ENCODE data around the gene ATP6AP1. TPM values are rescaled to one million over a fixed set of nuclear protein-coding genes. Genes with fewer than 3 reads are reported as not detected.
"Not testable (repeated sequence)": the region's sequence is repeated elsewhere in the genome, so short reads cannot be mapped to it uniquely, and the experiment has no call there.

The ATP6AP1 gene, protein sequence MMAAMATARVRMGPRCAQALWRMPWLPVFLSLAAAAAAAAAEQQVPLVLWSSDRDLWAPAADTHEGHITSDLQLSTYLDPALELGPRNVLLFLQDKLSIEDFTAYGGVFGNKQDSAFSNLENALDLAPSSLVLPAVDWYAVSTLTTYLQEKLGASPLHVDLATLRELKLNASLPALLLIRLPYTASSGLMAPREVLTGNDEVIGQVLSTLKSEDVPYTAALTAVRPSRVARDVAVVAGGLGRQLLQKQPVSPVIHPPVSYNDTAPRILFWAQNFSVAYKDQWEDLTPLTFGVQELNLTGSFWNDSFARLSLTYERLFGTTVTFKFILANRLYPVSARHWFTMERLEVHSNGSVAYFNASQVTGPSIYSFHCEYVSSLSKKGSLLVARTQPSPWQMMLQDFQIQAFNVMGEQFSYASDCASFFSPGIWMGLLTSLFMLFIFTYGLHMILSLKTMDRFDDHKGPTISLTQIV
- 74.8 TPM for total RNA-seq
- long read RNA-seq, transcript ATP6AP1-201 (10 exons, 2,099 nt): major isoform, 312 of 326 reads
- long read RNA-seq, partial matches to known transcripts: 12 of 326 reads
- long read RNA-seq, other reads (novel, unspliced or antisense): 2 of 326 reads

DNA sequence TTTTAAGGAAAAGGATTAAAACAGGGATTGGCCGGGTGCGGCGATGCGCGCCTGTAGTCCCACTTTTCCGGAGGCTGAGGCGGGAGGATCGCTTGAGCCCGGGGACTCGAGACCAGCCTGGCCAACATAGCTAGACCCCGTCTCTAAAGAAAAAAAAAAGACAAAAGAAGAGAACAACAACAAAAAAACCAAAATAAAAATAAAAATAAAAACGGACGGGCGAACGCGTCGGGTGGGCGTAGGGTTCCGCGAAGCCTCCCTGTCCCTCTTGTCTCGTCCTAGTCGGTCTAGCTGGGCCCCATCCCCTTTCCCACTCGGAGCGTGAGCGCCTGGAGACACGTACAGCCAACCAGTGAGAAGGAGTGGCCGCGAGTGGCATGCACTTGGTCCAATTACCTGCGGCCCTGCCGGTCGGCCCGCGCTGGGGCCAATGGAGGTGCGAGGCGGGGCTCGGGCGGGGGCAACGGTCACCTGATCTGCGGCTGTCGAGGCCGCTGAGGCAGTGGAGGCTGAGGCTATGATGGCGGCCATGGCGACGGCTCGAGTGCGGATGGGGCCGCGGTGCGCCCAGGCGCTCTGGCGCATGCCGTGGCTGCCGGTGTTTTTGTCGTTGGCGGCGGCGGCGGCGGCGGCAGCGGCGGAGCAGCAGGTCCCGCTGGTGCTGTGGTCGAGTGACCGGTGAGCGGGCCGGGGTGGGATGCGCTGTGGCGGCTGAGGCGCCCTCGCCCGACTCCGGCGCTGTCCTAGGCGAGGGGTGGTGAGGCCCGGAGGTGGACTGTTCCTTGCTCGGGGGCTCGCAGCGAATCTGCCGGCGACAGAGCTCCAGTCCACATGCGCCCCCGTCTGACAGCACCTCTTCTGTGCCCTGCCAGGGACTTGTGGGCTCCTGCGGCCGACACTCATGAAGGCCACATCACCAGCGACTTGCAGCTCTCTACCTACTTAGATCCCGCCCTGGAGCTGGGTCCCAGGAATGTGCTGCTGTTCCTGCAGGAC is at the start of gene ATP6AP1:
TSS of gene ATP6AP1 (plus strand) at position 502 of the 996 bp plus-strand sequence. CDS start at position 518, 16 bp downstream.
- intact Hi-C loops (cut with DNase I): no loop called here
- ATAC-seq (ENCODE audit: poor library complexity) (peak; percentile 99), DNase-seq (peak; percentile 96)

DNA sequence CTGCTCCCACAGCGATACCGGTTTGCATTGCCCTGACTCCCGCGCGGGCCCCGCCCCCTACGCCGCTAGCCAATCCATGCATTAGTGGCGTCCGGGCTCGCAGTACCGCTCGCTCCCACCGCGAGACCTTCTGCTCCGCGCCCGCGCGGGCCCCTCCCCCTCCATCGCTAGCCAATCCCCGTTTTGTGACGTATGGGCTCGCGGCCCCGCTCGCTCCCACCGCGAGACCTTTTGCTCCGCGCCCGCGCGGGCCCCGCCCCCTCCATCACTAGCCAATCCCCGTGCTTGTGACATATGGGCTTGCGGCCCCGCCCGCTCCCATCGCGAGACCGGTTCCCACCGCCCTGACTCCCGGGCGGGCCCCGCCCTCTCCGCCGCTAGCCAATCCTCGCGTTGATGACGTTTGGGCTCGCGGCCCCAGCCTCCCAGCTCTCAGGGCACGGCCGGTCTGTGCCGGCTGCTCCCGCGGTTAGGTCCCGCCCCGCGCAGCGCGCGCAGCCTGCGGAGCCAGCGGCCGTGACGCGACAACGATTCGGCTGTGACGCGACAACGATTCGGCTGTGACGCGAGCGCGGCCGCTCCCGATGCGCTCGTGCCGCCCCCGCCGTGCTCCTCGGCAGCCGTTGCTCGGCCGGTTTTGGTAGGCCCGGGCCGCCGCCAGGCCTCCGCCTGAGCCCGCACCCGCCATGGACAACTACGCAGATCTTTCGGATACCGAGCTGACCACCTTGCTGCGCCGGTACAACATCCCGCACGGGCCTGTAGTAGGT is 49.5 kb upstream of the ATP6AP1 start, which contains the start of gene EMD:
TSS of gene EMD (plus strand) at position 497 of the 770 bp plus-strand sequence. CDS start at position 687, 190 bp downstream.
- DNase-seq (peak; percentile 99), ATAC-seq (ENCODE audit: poor library complexity) (peak; percentile 91)
- intact Hi-C loops (cut with DNase I): no loop called here

DNA sequence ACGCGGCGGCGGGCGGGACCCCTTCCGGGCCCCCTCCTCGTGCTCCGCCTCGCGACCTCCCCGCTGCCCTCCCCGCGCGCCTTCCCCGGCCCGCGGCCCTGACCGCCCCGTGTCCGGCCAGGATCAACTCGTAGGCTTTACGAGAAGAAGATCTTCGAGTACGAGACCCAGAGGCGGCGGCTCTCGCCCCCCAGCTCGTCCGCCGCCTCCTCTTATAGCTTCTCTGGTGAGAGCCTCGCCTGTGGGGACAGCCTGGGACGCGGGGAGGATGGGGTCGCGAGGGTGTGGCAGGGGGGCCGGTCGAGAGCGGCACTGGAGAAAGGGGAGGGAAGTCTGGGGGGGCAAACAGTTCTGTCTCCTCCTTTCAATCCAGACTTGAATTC is 48.9 kb upstream of the ATP6AP1 start:
- no peak for ATAC-seq (ENCODE audit: poor library complexity)
- no peak for DNase-seq
- intact Hi-C loops (cut with DNase I): no loop called here

- no peak for ATAC-seq (ENCODE audit: poor library complexity)
- no peak for DNase-seq
- intact Hi-C loops (cut with DNase I): no loop called here
These were observed 48.3 kb upstream of the ATP6AP1 start for GRCh38 chrX:154380153-154380552.

DNA sequence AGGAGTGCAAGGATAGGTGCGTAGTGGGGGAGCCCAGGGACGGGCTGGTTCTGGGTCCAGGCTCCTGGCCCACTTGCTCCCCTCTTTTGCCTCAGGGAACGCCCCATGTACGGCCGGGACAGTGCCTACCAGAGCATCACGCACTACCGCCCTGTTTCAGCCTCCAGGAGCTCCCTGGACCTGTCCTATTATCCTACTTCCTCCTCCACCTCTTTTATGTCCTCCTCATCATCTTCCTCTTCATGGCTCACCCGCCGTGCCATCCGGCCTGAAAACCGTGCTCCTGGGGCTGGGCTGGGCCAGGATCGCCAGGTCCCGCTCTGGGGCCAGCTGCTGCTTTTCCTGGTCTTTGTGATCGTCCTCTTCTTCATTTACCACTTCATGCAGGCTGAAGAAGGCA is 47.7 kb upstream of the ATP6AP1 start:
- no peak for DNase-seq
- intact Hi-C loops (cut with DNase I): no loop called here
- no peak for ATAC-seq (ENCODE audit: poor library complexity)

DNA sequence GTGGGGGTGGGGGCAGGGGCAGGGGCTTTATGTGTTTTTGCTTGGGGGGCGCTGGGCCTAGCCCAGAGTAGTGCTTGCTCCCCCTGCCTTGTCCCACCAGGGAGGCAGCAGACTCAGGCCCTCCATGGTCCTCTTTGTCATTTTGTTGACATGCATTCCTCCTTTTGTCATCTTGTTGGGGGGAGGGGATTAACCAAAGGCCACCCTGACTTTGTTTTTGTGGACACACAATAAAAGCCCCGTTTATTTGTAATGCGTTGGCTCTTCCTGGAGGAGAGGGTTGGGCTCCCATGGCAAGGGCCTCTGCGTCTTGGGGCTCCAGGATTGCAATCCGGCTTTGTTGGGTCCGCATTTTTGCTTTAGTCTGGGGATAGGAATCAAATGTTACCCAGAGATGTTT is 47.2 kb upstream of the ATP6AP1 start:
- ATAC-seq (ENCODE audit: poor library complexity) (no peak), DNase-seq (no peak)
- intact Hi-C loops (cut with DNase I): no loop called here

DNA sequence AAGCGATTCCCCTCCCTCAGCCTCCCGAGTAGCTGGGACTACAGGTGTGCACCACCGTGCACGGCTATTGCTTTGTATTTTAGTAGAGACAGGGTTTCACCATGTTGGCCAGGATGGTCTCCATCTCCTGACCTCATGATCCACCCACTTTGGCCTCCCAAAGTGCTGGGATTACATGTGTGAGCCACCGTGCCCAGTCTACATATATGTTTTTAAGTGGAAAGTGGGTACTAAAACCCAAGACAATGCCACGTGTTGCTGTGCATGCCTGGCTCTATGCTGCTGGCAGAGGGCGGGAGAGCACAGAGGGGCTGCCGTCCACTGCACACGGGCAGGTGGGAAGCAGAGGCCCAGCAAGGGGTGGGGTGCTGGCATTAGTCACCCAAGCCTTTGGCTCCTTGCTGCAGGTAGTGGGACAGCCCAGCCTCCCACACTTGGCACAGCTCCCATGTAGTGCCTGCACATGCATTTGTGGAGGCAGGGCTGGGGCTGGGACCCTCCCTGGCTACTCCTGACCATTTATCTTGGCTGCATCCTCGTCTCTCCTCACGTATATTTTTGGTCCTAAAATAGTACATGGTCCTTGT is 45.9 kb upstream of the ATP6AP1 start:
- DNase-seq: no peak
- intact Hi-C loops (cut with DNase I): no loop called here
- ATAC-seq (ENCODE audit: poor library complexity): no peak

DNA sequence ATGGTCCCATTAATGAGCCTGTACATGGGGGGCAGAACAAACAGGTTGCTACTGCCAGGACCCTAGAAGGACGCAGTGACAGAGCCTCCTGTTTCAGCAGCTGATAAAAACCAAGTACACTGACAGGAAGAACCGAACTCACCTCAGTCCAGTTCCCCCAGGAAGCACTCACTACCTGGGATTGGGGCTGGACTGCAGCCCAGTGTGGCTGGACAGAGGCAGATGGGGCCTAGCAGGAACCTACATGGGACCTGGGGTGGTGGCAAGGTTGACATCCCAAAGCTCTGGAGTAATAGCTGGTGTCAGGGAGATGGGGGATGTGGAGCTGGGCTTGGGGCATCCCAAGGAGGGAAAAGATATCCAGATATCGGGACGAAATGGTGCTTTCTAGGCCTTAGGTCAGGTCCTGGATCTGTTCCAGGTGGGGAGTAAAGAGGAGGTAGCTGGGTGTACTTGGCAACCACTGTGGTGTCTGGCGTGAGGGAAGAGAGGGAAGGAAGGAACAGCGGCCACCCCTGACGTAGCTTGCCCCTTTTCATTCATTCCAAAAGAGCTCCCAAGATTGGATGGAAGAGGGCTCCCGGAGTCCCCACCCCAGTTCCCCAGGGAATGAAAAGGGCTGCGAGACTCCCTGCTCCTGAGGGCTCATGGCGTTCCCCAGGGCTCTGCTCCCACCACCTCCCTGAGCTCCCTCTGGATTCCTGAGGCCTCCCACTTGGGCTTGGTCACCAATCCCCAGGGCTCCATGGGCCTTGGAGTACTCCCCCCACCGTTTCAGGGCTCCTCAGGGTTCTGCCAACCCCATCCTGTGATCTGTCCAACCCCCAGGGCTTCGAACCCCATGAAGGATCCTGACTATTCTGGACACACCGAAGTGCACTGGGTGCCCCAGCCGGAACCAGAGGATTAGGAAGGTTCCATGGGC is 44.9 kb upstream of the ATP6AP1 start:
- ATAC-seq (ENCODE audit: poor library complexity) (no peak), DNase-seq (no peak)
- intact Hi-C loops (cut with DNase I): no loop called here

GRCh38 chrX:154384284-154384892 is 44.1 kb upstream of the ATP6AP1 start:
- intact Hi-C loops (cut with DNase I): no loop called here
- ATAC-seq (ENCODE audit: poor library complexity) (no peak), DNase-seq (no peak)

- intact Hi-C loops (cut with DNase I); DNase-seq: not testable (repeated sequence)
- ATAC-seq (ENCODE audit: poor library complexity): peak; percentile 37
These were observed 40.4 kb upstream of the ATP6AP1 start for GRCh38 chrX:154388094-154388493.

- intact Hi-C loops (cut with DNase I): not testable (repeated sequence)
- ATAC-seq (ENCODE audit: poor library complexity): peak; percentile 5
These were observed 39.8 kb upstream of the ATP6AP1 start for GRCh38 chrX:154388649-154389048.

GRCh38 chrX:154389812-154390747 is 38.4 kb upstream of the ATP6AP1 start:
- intact Hi-C loops (cut with DNase I): not testable (repeated sequence)

More at GRCh38 chrX:154388649-154389048, 39.8 kb upstream of the ATP6AP1 start:
- DNase-seq: not testable (repeated sequence)

GRCh38 chrX:154396363-154396762 is 32.1 kb upstream of the ATP6AP1 start:
- intact Hi-C loops (cut with DNase I); DNase-seq; ATAC-seq (ENCODE audit: poor library complexity): not testable (repeated sequence)

More at GRCh38 chrX:154389812-154390747, 38.4 kb upstream of the ATP6AP1 start:
- not testable (repeated sequence) for DNase-seq
- peak; percentile 88 for ATAC-seq (ENCODE audit: poor library complexity)

DNA sequence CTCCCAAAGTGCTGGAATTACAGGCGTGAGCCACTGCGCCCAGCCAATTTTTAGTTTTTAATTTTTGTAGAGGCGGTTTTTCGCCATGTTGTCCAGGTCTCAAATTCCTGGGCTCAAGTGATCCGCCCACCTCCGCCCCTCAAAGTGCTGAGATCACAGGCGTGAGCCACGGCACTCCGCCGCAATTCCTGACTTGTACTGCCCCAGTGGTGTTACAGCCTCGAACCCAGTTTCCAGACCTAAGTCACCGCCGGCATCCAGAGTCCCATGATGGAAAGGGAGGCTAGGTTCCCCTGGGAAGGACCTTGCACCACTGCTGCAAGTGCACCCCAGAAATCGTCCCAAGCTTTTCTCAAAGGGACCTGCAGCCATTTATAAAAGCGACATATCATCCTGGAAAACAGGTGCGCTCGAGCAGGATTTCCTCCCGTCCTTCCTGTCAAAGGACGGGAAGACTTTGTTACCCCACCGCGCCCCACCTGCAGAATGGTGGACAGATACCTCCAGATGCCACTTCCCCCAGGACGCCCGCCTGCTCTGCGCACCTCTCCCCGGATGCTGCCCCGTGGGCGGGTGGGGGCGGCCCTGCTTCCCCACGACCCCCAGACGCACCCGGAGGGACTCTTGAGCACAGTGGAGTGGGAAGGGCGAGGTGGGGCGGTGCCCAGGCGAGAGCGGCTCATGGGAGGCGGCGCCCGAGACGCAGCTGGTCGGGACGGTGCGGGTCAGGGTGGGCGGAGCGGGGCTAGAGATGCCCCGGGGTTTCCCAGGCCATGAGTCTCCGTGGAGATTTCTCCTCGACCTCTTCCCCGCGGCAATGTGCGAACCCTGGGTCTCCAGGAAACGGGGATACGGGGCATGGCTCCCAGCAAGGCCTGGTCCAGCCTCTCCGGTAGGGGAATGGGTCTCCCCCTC is 31.2 kb upstream of the ATP6AP1 start:
- peak; percentile 82 for ATAC-seq (ENCODE audit: poor library complexity)
- DNase-seq: peak; percentile 86
- intact Hi-C loops (cut with DNase I): no loop called here

Measured in Right ventricle myocardium superior (tissue), 1 donor.